Suprapubic skin (tissue), 4 donors: Measurements from ENCODE around the gene TSPAN15. TPM values are rescaled to one million over a fixed set of nuclear protein-coding genes. Genes with fewer than 3 reads are reported as not detected.

Source experiments
- DNase-seq, 2 donors: peaks; one replicate each; pipeline ENCODE4 v3.0.0-alpha.2; 2019; ENCODE audit warnings: low spot score in 2 of 2
- H3K27ac ChIP-seq: fragments of 200-600 bp; sonication (generic); one replicate; pipeline ENCODE4 v1.5.1; 2019
- H3K27me3 ChIP-seq: fragments of 200-600 bp; sonication (generic); one replicate; pipeline ENCODE4 v1.5.1; 2019
- H3K36me3 ChIP-seq: fragments of 200-600 bp; sonication (generic); one replicate; pipeline ENCODE4 v1.5.1; 2019
- H3K4me1 ChIP-seq: fragments of 200-600 bp; sonication (generic); one replicate; pipeline ENCODE4 v1.5.1; 2019
- H3K4me3 ChIP-seq: fragments of 200-600 bp; sonication (generic); one replicate; pipeline ENCODE4 v1.5.1; 2019; ENCODE audit warnings: mild to moderate bottlenecking
- H3K9me3 ChIP-seq: fragments of 200-600 bp; sonication (generic); one replicate; pipeline ENCODE4 v1.5.1; 2019
- CTCF ChIP-seq, 2 donors: fragments of 200-600 bp in 1 of 2; fragments of 450-650 bp in 1 of 2; sonication (generic) in 1 of 2; IDR thresholded peaks; one replicate each; pipeline ENCODE4 v1.5.1; 2016 to 2019; ENCODE audit warnings: antibody characterized with exemption in 2 of 2, mild to moderate bottlenecking in 1 of 2, moderate library complexity in 1 of 2
- EP300 ChIP-seq: sonication (generic); formaldehyde crosslinking; IDR thresholded peaks from one replicate; pipeline ENCODE4 v1.6.1; 2017; ENCODE audit warnings: antibody characterized with exemption
- POLR2A ChIP-seq, 2 donors: fragments of 450-650 bp; IDR thresholded peaks; one replicate each; pipeline ENCODE4 v1.6.1; 2017; ENCODE audit warnings: antibody characterized with exemption in 2 of 2, mild to moderate bottlenecking in 2 of 2, moderate library complexity in 2 of 2
- POLR2AphosphoS5 ChIP-seq, 3 donors: sonication (generic); formaldehyde crosslinking; IDR thresholded peaks; one replicate each; pipeline ENCODE4 v1.6.1; 2017; ENCODE audit warnings: antibody characterized with exemption in 3 of 3
- WGBS: methylation state at CpG from one replicate; pipeline ENCODE4 v1.1.5; 2018; 5-methylcytosine and 5-hydroxymethylcytosine counted together
- total RNA-seq, 4 donors: library from RNA; depleted of rRNA; stranded (reverse); fragments of >200 nt; gene quantifications; one replicate each; pipeline ENCODE4 v1.1.0, GENCODE V29; 2016

The TSPAN15 gene
- total RNA-seq, 4 donors from 2014 or later: 4.0 to 18.1 (median 11.7) TPM

- TF ChIP-seq CTCF (IDR thresholded peaks at IDR 0.05): no peak
- no peak for TF ChIP-seq POLR2A (IDR thresholded peaks at IDR 0.05)
- no peak for TF ChIP-seq POLR2AphosphoS5 (IDR thresholded peaks at IDR 0.05)
- TF ChIP-seq EP300: no peak
- H3K27ac ChIP-seq: peak overlapping the region; percentile 17
- H3K4me3 ChIP-seq: no peak overlapping the region
- no peaks in the 10 kb centered on the region for H3K9me3 ChIP-seq
- no peaks in the 10 kb centered on the region for H3K27me3 ChIP-seq
- peak in 1 of 2 donors; percentile 63 for DNase-seq
- peaks cover 14% of the 10 kb centered on the region for H3K4me1 ChIP-seq
- 98% methylated on average over 3 of the region's 3 CpGs for WGBS
- no peaks in the 10 kb centered on the region for H3K36me3 ChIP-seq
Measured at GRCh38 chr10:69495666-69496065, 44.4 kb downstream of the TSPAN15 start.

- no peak for TF ChIP-seq CTCF (IDR thresholded peaks at IDR 0.05)
- TF ChIP-seq POLR2A (IDR thresholded peaks at IDR 0.05): no peak
- no peak for TF ChIP-seq POLR2AphosphoS5 (IDR thresholded peaks at IDR 0.05)
- no peak for TF ChIP-seq EP300
- DNase-seq: peak in 1 of 2 donors; percentile 68
- H3K4me3 ChIP-seq: no peak overlapping the region
- H3K4me1 ChIP-seq: peaks cover 14% of the 10 kb centered on the region
- WGBS: 51% methylated on average over 6 of the region's 6 CpGs
- H3K27ac ChIP-seq: no peak overlapping the region
- H3K9me3 ChIP-seq: no peaks in the 10 kb centered on the region
- no peaks in the 10 kb centered on the region for H3K27me3 ChIP-seq
- H3K36me3 ChIP-seq: no peaks in the 10 kb centered on the region
Measured at GRCh38 chr10:69496352-69497230, 45.3 kb downstream of the TSPAN15 start.

- Histone ChIP-seq H3K4me1 (peaks cover 14% of the 10 kb centered on the region), H3K27me3 (no peaks in the 10 kb centered on the region), H3K27ac (no peak overlapping the region), H3K9me3 (no peaks in the 10 kb centered on the region), H3K4me3 (no peak overlapping the region), H3K36me3 (no peaks in the 10 kb centered on the region)
- peak in 1 of 2 donors; percentile 60 for DNase-seq
- WGBS: 77% methylated on average over 5 of the region's 5 CpGs
- TF ChIP-seq EP300: no peak
- no peak for TF ChIP-seq CTCF (IDR thresholded peaks at IDR 0.05)
- no peak for TF ChIP-seq POLR2AphosphoS5 (IDR thresholded peaks at IDR 0.05)
- no peak for TF ChIP-seq POLR2A (IDR thresholded peaks at IDR 0.05)
Measured at GRCh38 chr10:69497231-69497561, 45.9 kb downstream of the TSPAN15 start.

GRCh38 chr10:69497611-69498390, 46.5 kb downstream of the TSPAN15 start:
- Histone ChIP-seq H3K9me3 (no peaks in the 10 kb centered on the region), H3K27ac (no peak overlapping the region), H3K4me3 (no peak overlapping the region), H3K27me3 (no peaks in the 10 kb centered on the region), H3K36me3 (no peaks in the 10 kb centered on the region), H3K4me1 (peaks cover 9% of the 10 kb centered on the region)
- TF ChIP-seq CTCF (IDR thresholded peaks at IDR 0.05): no peak
- TF ChIP-seq POLR2A (IDR thresholded peaks at IDR 0.05): no peak
- no peak for TF ChIP-seq POLR2AphosphoS5 (IDR thresholded peaks at IDR 0.05)
- TF ChIP-seq EP300: no peak
- WGBS: 86% methylated on average over 6 of the region's 11 CpGs
- peak in 1 of 2 donors; percentile 69 for DNase-seq
